Endothelial cell (in vitro differentiated cells): ENCODE data around the gene USP21. TPM values are rescaled to one million over a fixed set of nuclear protein-coding genes. Genes with fewer than 3 reads are reported as not detected.

Experiments used
- DNase-seq: peaks from one replicate; pipeline ENCODE4 v3.0.0; 2021; ENCODE audit warnings: low spot score
- H3K27ac Mint-ChIP-seq: one replicate; pipeline ENCODE4 v1.8.0; 2021; ENCODE audit warnings: mixed read lengths, inconsistent platforms; ENCODE audit not compliant: unreplicated experiment
- H3K27me3 Mint-ChIP-seq: one replicate; pipeline ENCODE4 v1.8.0; 2021; ENCODE audit warnings: mild to moderate bottlenecking, moderate library complexity, mixed read lengths, inconsistent platforms; ENCODE audit not compliant: unreplicated experiment
- H3K36me3 Mint-ChIP-seq: one replicate; pipeline ENCODE4 v1.8.0; 2021; ENCODE audit warnings: mild to moderate bottlenecking, low read depth, mixed read lengths, inconsistent platforms; ENCODE audit not compliant: unreplicated experiment
- H3K4me1 Mint-ChIP-seq: one replicate; pipeline ENCODE4 v1.8.0; 2021; ENCODE audit warnings: mild to moderate bottlenecking, mixed read lengths, inconsistent platforms; ENCODE audit not compliant: unreplicated experiment
- H3K4me3 Mint-ChIP-seq: one replicate; pipeline ENCODE4 v1.8.0; 2021; ENCODE audit warnings: mild to moderate bottlenecking, mixed read lengths, inconsistent platforms; ENCODE audit not compliant: unreplicated experiment
- H3K9me3 Mint-ChIP-seq: one replicate; pipeline ENCODE4 v1.8.0; 2021; ENCODE audit warnings: mixed read lengths, inconsistent platforms; ENCODE audit not compliant: unreplicated experiment
- total RNA-seq: library from RNA; stranded (reverse); fragmentation: NEBNext Ultra II Directional; extraction: Animal tissue kit (Norgen Biotek cat#: 25700); gene quantifications from one replicate; pipeline ENCODE4 v1.2.1, GENCODE V29; 2021; ENCODE audit not compliant: unreplicated experiment
- TF ChIP-seq, protein P1 (sequence below): fragments of 200-600 bp; sonication (generic); IDR thresholded peaks from one replicate; pipeline ENCODE4 v1.5.0; 2021; ENCODE audit warnings: antibody characterized with exemption; ENCODE audit not compliant: unreplicated experiment

The USP21 gene
- total RNA-seq, 1 donor from 2014 or later = 22.2 TPM

DNA sequence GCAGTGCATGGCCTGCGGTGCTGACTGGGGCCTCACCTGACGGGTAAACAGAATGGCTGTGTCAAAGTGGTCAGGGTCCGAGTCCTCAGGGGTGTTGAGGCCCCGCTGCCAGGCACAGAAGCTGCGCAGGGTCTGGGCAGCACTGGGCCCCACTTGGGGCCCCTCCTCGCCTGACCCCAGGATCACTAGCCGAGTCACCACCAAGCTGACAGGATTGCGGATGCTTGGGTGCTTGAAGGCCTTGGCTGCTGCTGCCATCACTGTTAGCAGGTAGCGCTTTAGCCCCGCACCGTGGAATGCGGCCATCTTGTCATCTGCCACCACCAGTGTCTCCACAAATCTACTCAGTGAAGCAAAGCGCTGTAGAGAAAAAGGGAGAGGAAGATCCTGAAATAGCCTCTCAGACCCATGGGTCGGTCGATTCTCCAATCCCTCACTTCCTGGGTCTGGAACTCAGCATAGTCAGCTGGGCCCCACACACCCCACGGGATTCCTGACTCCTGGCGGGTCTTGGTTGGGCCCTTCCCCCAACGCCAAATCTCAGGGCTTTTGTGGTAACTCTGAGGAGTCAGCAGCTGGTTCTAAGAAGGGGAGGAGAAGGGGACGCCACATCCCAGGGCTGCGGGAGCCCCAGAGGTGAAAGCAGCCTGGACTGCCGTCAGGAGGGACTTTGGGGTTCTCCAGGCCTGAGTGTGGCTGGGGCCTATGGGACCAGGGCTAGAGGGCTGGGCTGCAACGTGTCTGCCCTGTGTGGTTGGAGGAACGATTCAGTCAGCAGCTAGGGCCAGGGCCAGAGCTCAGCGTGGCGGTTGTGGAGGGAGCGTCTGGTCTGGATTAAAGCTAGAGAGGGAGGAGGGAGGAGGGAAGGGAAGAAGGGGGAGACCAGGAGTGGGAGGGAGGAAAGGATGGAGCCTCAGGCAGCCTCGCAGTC lies 37.5 kb downstream of the USP21 start:
- TF ChIP-seq, protein P1, sequence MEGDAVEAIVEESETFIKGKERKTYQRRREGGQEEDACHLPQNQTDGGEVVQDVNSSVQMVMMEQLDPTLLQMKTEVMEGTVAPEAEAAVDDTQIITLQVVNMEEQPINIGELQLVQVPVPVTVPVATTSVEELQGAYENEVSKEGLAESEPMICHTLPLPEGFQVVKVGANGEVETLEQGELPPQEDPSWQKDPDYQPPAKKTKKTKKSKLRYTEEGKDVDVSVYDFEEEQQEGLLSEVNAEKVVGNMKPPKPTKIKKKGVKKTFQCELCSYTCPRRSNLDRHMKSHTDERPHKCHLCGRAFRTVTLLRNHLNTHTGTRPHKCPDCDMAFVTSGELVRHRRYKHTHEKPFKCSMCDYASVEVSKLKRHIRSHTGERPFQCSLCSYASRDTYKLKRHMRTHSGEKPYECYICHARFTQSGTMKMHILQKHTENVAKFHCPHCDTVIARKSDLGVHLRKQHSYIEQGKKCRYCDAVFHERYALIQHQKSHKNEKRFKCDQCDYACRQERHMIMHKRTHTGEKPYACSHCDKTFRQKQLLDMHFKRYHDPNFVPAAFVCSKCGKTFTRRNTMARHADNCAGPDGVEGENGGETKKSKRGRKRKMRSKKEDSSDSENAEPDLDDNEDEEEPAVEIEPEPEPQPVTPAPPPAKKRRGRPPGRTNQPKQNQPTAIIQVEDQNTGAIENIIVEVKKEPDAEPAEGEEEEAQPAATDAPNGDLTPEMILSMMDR = no peak
- Mint-ChIP-seq H3K4me1 (peaks cover 85% of the 10 kb centered on the region), H3K4me3 (peak overlapping the region; percentile 90), H3K36me3 (peaks cover 23% of the 10 kb centered on the region), H3K27ac (no peak overlapping the region), H3K9me3 (no peaks in the 10 kb centered on the region), H3K27me3 (peaks cover 15% of the 10 kb centered on the region)
- no peak for DNase-seq

DNA sequence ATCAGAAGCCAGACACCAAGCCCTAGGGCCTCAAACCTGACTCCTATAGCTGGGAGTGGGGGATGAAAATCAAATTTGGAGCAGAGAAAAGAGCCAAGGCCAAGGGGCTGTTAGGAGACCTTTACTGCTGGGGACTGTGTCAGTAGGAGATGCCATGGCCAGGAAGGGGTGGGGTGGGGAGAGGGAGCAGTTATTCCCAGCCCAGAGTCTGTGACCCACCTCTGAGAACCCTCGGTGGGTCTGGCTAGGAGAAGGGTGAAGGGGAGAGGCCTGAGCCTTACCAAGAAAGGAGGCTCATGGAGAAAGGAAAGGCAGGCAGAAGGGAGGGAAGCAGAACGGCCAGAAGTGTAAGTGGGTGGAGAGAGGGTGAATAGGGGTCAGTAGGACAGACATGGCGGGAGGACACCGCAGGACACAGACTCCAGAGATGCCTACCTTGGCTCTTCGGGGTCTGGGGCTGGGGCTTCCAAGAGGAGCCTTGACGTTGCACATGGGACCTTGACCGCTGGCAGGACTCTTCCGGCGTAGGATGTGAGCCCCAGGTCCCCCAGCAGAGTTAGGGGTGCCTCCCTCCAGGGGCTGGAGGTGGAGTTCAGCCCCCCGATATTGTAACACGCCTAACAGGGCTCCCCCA lies 38.4 kb downstream of the USP21 start:
- peaks cover 13% of the 10 kb centered on the region for H3K27me3 Mint-ChIP-seq
- H3K4me3 Mint-ChIP-seq = peak overlapping the region; percentile 90
- H3K4me1 Mint-ChIP-seq = peaks cover 80% of the 10 kb centered on the region
- H3K27ac Mint-ChIP-seq = peak overlapping the region; percentile 78
- no peak for DNase-seq
- no peaks in the 10 kb centered on the region for H3K9me3 Mint-ChIP-seq
- TF ChIP-seq, protein P1 = no peak
- H3K36me3 Mint-ChIP-seq = peaks cover 14% of the 10 kb centered on the region

DNA sequence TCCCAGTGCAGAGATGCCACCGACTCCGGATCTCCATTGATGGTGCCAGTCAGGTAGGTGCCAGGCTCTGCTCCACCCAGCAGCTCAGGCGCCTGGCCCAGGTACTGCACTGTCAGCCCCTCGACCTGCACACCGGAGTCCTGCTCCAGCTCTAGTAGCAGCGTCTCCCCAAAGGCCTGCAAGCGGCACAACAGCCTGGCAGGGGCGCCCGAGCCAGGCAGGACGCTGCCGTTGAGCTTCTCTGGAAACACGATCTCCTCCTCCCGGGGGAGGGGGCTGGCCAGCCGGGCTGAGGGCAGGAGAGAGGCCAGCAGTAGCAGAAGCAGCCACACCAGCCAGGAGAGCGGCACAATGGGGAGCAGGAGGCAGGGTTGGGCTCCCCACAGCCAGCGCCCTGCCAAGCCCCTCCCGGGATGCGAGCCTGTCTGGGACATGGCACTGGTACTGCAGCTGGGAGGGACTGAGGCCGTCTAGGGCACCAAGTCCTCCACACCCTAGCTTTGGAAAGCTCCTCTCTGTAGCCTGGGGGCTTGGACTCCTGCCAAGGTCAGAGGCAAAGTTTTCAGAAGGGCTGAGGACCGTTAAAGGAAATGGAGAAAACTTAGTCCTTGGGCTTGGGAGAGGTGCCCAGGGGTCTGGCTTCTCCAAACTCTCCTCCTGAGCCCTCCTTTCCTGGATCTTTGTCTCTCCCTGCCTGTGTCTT lies 39.0 kb downstream of the USP21 start:
- DNase-seq = peak; percentile 56
- H3K36me3 Mint-ChIP-seq = peaks cover 9% of the 10 kb centered on the region
- peak overlapping the region; percentile 98 for H3K27ac Mint-ChIP-seq
- peak overlapping the region; percentile 92 for H3K4me3 Mint-ChIP-seq
- peaks cover 77% of the 10 kb centered on the region for H3K4me1 Mint-ChIP-seq
- TF ChIP-seq, protein P1 = no peak
- H3K27me3 Mint-ChIP-seq = peaks cover 13% of the 10 kb centered on the region
- no peaks in the 10 kb centered on the region for H3K9me3 Mint-ChIP-seq

DNA sequence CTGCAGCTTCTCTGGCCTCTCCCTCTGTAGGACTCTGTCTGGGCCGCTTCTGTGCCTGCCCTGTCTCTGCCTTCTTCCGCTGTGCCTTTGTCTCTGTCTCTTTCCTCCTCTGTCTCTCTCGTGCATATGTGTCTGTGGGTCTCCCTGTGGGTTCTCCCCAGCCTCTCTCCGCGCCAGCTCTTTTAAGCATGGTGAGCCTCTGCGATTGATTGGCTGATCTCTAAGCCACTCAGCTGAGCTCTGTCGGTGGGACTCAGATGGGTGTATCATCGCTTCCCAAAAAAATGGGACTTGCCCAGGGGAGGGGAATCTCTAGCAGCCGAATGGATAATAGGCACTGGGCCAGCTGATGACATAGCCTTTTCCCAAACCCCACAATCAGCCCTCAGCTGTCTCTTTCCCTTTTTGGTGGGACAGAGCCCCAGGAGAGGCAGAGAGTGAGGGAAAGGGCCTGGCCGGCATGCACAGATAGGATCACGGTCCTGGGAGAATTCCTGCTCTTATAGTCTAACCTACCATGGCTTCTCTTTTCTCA lies 39.7 kb downstream of the USP21 start, which contains the start of gene ADAMTS4:
Gene ADAMTS4, minus strand, starts transcription at position 158 of the 535 bp plus-strand sequence. CDS start 427 bp downstream, outside the sequence.
- Mint-ChIP-seq H3K27me3 (peaks cover 13% of the 10 kb centered on the region), H3K27ac (peak within 1 kb of the TSS; percentile 98), H3K4me3 (peak within 1 kb of the TSS; percentile 92), H3K36me3 (peaks cover 12% of the 10 kb centered on the region), H3K4me1 (peaks cover 78% of the 10 kb centered on the region), H3K9me3 (no peaks in the 10 kb centered on the region)
- TF ChIP-seq, protein P1 = no peak
- no peak for DNase-seq
